HG03175 (cell line): ENCODE measurements around the gene SCD.
"Not testable (repeated sequence)": the region's sequence is repeated elsewhere in the genome, so short reads cannot be mapped to it uniquely, and the experiment has no call there.

Source experiments
- ATAC-seq: cut with Tn5 transposase; IDR thresholded peaks from one replicate; pipeline ENCODE4 v1.9.1; 2021; ENCODE audit warnings: mild to moderate bottlenecking, moderate library complexity; ENCODE audit not compliant: unreplicated experiment

The SCD gene

DNA sequence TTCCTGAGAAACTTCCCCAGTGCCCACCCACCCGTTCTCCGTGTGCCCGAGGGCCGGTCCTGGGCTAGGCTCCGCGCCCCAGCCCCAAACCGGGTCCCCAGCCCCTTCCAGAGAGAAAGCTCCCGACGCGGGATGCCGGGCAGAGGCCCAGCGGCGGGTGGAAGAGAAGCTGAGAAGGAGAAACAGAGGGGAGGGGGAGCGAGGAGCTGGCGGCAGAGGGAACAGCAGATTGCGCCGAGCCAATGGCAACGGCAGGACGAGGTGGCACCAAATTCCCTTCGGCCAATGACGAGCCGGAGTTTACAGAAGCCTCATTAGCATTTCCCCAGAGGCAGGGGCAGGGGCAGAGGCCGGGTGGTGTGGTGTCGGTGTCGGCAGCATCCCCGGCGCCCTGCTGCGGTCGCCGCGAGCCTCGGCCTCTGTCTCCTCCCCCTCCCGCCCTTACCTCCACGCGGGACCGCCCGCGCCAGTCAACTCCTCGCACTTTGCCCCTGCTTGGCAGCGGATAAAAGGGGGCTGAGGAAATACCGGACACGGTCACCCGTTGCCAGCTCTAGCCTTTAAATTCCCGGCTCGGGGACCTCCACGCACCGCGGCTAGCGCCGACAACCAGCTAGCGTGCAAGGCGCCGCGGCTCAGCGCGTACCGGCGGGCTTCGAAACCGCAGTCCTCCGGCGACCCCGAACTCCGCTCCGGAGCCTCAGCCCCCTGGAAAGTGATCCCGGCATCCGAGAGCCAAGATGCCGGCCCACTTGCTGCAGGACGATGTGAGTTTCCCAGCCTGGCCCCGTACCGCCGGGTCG lies at the start of gene SCD:
SCD (plus strand) TSS at position 469 of the 803 bp plus-strand sequence; CDS start at position 741, 272 bp downstream.
- peak; percentile 92 for ATAC-seq

DNA sequence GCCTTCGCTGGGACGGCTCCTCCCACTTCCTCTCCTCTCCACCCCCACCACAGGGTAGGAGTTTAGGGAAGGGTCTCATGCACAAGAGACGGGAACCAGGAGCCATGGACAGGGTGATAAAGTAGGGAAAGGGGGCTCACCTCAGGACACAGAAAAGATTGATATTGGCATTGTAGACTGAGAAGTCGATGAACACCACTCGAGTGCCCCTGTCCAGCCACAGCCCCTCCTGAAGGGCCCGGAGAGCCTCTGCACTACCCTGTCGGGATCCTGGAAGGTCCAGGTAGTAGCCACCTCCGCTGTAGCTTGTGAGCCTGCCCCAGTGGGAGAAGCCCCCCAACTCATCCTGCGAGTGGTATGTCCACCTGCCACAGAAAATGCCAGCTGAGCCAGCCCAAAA lies 49.8 kb upstream of the SCD start:
- no peak for ATAC-seq

DNA sequence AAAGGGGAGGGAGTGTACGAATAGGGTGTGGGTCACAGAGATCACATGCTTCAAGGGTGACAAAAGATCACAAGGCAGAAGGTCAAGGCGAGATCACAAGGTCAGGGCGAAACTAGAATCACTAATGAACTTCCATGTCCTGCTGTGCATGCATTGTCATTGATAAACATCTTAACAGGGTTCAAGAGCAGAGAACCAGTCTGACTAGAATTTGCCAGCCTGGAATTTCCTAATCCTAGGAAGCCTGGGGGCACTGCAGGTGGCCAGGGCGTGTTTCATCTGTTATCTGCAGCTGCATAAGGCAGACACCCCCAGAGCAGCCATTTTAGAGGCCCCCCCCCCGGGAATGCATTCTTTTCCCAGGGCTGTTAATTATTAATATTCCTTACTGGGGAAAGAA lies 45.9 kb upstream of the SCD start:
- ATAC-seq: not testable (repeated sequence)

DNA sequence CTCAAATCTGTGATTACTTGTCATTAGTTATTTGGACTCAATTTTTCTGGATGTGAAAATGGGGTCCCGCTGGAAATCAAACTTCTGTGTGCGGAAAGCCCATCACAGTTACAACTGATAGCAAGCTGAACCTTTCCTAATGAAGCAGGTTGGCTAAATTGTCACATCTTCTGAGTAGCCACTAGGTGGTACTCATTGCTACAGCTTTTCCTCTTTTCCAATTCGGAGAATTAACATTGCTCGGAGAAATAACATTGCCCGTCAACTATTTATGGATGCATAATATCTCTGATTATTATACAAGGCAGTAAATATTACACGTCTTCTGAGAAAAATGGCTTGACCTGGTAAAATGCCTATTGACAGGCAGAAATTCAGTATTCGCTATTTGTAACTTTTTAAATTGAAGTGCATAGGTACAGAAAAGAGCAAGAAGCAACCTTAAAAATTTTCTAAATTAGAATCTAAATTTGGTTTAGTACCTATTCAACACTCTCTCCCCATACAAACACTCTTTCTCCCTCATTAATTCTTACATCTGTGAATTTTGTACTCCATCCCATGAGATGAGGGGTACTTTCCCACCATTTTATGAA lies 43.2 kb upstream of the SCD start:
- no peak for ATAC-seq

DNA sequence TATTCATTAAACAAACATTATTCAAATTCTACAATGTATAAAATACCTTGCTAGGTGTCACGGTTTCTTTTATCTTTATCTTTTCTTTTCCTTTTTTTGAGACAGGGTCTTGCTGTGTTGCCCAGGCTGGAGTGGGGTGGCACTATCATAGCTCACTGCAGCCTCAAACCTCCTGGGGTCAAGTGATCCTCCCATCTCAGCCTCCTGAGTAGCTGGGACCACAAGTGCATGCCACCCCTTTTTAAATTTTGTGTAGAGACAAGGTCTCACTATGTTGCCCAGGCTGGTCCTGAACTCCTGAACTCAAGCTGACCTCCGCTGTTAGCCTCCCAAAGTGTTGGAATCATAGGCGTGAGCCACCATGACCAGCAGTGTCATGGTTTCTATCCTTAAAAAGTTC lies 42.6 kb upstream of the SCD start:
- ATAC-seq: no peak

DNA sequence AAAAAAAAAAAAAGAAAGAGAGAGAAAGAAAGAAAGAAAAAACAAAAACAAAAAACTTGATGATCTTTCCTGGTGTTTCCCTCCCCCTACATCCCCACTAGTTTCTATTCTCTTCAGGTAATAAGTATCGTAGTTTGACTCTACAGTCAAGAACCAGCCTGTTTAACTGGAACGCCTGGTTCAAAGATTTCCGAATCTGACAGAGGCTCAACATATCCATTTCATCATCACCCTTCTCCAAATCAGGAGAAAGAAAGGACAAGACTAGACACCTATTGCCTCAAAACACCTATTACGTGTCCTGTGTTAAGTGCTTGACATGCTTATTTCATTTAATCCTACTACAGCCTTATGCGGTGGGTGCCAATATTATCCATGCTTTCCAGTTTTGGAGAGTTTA lies 40.2 kb upstream of the SCD start:
- no peak for ATAC-seq

DNA sequence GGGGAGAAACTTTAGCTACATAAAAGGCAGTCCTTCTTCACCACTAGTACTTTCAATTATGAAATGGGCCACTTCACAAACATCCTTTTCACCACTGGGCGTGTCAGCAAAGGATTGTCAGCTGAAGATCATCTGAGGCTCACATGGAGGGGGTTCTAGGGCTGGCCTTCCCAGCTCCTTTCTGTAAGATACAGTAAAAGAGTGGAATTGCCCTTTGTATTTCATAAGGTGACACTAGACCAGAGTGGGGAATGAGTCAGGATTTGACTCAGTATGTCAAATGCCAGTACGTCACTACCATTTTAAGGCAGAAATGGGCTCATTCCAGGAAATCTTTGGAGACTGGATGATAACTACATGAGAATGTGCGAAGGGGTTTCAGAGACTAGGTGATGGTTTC lies 39.3 kb upstream of the SCD start:
- ATAC-seq: no peak

DNA sequence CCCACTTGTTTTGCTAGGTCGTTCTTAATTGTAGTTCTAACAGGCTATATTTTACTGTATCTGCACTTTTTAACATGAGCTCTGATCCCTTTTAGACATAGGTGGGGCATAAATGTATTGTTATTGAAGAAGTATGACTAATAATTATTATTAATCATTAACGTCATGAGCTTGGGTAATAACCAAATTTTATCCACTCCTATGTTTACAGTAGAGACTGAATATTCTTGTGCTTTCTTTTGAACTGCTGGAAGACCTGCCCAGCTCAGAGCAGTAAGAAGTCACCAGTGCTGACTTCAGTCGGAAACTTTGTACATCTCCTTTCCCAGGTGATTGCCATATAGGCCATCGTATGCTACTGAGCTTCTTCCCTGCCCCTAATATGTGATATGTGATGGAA lies 35.7 kb upstream of the SCD start:
- ATAC-seq: no peak

DNA sequence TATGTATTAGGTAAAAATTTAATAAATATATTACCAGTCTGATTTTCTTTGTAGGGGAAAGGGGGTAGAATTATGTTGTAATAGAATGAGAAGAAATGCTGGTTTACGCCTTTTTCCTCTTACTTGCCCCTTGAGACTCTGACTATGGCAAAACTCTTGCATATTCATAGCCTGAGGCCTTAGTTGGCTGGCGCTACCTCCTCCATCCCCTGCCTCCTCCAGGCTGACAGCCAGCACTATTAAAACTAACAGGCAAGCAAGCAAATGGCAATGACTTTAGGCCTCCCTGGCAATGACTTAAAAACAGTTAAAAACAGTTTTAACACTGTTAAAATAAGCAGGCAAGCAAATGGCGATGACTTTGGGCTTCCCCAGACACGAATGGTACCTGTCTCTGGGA lies 31.4 kb upstream of the SCD start:
- ATAC-seq: no peak

DNA sequence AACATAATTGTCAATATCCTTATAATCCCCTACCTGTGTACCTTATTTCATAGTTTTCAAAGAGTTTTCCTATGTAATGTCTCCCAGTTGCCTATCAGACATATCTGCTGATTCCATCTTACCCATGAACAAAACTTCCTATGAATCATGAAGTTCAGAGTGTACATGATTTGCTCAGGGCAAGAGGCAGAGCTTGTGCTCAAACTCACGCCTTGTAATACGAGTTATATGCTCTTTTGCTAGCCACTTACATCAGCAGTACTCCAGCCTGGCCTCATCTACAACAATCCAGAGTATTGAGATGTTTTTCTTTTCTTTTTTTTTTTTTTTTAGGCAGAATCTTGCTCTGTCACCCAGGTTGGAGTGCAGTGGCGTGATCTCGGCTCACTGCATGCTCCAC lies 28.8 kb upstream of the SCD start:
- ATAC-seq: no peak

DNA sequence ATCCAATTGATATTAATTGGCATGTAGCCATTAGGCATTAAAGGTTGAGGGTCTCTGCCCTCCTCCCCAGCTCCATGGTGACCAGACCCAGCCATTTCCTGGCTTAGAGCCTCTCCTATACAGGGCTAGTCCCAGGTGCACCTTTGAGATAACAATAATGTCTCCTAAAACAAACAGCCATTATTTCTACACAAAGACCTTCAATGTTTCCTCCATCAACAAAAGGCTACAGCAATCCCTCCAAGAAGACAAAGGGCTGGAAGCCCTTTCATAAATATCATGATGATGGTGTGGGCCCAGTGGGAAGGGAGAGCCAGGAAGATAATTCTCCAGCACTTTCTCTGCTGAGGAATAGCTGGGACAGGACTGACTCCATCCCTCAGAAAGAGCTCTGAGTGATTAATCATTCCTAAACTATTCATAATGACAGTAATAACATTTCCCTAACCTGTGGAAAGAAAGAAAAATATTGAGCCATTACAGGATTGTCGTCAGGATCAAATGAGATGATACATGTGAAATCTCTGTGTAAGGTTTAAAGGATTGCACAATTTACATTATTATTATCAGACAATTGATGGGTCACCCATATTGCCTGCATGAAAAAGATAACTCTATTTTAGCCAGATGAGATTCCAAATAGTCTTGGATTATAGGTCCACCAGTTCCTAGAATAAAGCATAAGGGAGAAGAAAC lies 27.2 kb upstream of the SCD start:
- no peak for ATAC-seq

DNA sequence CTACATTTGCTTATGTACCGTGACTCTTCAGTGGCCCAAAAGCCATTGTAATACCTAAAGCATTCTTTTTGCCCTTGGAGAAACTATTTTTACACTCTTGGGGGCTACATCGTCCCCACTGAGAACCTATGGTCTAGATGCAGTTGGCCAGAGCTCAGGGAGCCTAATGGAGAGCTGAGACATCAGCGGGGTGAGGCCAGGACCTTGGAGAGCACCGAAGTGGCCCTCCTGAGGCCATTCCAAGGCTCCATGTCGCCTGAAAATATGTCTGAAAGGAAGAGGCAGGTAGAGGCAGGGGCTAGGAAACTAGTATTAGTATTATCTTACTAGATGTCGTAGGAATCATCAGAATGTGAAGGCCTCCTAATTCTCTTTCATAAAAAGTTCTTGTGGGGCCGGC lies 21.9 kb upstream of the SCD start:
- ATAC-seq: no peak

DNA sequence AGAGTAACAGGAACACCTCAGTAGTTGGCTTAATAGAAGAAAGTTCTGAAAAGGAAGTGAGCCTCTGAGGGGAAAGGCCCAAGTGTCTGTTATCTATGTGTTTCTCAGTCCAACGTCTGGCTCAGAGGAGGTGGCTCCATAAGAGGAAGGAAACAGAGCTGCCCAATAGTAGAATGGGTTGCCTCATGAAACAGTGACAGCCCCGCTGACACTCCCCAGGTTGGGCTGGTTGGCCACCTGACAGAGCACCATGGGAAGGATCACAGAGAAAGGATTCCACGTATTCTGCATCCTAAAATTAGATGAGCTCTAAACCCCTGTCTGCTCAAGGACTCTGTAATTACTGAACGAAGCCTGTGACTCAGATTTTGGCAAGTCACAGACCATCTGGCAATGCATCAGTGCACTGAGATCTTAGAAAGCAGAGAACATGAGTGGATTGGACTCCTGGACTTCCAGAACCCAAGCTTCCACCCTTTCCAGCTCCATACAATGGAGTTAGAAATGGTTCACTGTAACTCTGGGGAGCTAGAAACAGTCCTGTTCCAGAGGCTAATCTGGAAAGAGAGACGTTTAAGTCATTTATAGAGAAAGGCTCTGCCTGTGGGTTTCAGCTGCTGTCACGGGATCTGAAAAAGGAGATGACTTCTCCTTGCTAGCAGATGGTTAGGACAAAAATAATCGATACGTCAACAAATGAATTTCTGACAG lies 19.9 kb upstream of the SCD start:
- ATAC-seq: peak; percentile 99

DNA sequence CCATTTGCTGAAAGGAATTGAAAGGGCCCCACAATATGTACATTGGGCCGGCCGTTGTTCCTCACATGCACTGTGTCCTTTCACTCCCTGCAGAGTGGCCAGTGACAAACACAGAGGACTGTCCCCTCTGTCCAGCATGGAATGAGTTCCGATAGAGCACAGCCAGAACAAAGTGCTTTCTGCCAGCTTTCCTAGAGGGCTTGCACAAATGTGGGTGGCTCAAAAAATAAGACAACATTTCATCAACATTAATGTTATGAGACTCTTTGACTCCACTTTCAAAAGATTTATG lies 19.4 kb upstream of the SCD start:
- no peak for ATAC-seq

DNA sequence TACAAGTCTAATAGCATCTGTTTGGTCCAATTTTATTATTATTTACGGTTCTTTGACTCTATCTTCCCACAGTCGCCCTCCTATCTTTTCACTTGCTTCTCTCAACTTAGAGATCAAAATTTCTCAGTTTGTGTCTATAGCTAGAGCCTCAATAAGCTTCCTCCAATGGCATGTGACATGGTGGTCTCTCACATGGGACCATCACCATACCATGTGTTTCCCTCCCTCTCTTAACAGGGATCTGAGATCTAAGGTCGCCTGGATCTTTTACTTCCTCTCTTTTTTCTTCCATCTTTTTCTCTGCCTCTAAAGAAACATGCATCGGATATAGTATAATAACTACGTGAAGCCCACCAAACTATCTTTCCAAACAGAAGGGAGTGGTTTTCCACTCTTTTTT lies 18.8 kb upstream of the SCD start:
- ATAC-seq: no peak

DNA sequence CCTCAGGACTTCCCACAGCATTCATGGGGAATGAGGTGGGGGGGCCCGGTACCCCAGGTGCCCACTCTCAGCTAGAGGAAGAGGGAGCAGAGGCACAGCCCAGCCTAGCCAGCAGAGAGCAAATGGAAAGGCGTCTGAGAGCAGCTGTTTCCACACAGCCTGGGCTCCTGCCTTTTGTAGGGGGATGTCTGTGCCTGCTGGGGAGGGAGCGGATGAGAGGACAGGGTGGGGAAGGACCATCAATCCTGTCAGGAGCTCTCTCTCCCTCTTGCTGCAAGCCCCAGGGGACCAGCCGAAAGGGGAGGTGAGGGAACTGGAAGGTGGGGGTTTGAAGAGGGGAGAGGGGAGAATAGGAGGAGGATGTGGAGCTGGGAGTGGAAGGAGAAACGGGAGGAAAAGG lies 17.0 kb upstream of the SCD start, which contains the start of gene PKD2L1:
PKD2L1 (minus strand) TSS at position 150 of the 400 bp plus-strand sequence; CDS start at position 25, 125 bp downstream.
- no peak for ATAC-seq

DNA sequence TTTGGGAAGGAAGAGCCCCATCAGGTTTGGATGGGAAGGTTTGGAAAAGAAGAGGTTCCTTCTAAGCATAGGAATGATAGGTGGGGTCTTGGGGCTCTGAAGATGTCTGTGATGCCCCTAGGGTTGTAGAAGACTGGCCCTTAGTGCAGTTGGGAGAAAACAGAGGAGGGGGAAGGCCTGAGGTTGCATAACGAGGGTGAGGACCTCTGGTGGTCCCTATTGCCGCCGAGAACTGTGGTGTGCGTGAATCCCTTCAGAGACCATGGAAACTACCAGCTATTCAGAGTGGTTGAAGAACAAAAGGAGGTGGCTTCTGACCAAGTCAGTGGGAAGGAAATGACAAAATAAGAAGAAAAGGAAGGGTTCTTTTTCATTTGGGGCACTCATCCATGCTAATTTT lies 13.9 kb upstream of the SCD start:
- ATAC-seq: no peak

DNA sequence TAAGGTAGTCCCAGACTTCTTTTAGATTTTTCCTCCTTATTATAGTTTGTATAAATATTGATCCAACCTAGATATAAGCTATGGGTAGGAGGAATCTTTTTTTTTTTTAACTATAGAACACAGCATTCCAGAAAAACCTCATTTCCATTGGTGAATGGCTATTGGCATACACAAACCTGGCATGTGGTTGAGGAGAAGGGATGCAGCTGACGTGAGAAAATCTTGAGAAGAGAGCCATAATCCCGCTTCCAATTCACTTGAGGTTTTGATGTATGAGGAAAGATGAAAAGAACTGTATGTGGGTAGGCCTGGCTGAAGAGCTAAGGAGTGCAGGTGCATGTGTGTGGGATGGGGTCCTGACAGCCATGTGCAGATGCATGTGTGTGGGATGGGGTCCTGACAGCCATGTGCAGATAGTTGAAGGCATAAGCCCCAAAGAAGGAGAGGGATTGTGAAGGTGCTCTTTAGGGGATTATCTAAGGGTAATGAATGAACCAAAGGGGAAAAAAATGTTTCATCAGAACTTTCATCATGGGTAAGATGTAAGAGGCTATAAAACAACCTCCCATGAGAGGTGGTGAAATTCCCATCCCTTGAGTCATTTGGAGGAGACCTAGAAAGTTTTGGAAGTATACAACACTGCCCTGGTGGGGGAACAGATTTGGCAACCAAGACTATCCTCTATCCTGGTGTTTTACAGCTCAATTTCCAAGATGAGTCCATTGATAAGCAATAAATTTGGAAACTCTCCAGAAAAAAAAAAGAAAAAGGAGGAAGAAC lies 13.2 kb upstream of the SCD start:
- ATAC-seq: no peak

DNA sequence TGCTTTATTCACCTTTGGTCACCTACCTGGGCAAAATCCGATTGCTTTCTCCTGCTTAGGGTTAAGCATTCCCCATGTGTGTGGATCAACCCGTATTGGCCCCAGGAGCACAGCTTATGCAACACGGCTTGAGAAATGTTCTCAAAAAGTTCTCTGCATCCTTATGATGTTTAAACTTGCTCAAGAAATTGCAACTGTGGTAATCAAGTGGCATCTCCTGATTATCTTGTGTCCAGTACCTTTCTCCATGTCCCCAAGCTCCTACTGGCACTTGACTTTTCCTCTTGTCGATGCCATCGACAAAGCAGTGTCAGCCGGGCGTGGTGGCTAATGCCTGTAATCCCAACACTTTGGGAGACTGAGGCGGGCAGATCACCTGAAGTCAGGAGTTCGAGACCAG lies 12.3 kb upstream of the SCD start:
- no peak for ATAC-seq

DNA sequence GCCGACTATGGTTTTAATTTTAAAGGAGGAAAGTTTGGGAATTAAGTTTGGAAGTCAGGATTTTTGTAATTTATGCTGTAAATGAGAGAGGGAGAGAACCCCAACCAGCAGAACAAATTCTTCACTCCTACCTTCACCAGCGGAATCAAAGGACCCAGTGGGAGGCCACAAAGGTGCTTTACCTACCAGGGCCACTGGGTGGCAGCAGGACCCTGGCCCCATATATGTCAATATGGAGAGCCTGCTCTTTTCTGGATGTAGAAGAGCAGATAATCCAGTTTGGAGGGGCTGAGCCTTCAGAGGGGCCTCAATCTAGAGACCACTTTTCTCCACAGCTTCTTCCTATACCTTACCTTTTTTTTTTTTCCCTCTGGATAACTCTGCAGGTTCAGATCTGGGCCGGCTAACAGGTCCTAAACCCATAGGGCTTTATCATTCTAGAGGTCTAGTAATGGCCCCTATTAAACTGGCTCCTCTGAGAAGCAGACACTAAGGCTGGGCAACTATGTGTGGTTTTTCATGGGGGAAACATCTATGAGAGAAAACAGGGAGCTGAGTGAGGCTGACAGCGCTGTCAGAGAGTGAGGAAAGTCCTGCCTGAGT lies 8.5 kb upstream of the SCD start:
- peak; percentile 62 for ATAC-seq
